Gastrocnemius medialis (tissue), 4 donors: ENCODE measurements around the gene CTDSP1. TPM values are rescaled to one million over a fixed set of nuclear protein-coding genes. Genes with fewer than 3 reads are reported as not detected.

Experiments used
- ATAC-seq, 2 donors: fragments of 150-250 bp; one replicate each; pipeline ENCODE4 v1.9.1; 2016
- DNase-seq, 2 donors: peaks; one replicate each; pipeline ENCODE4 v3.0.0-alpha.2; 2019
- H3K27ac ChIP-seq, 4 donors: fragments of 200-600 bp; sonication (generic); 1 replicate in 1 of 4; 2 replicates in 3 of 4; pipeline ENCODE4 v1.5.1; 2016 to 2018; ENCODE audit warnings: mild to moderate bottlenecking in 2 of 4, moderate library complexity in 1 of 4
- H3K27me3 ChIP-seq, 3 donors: fragments of 200-600 bp; sonication (generic) in 2 of 3; 1 replicate in 1 of 3; 2 replicates in 2 of 3; pipeline versions ENCODE4 v1.5.1 to v1.6.0; 2016 to 2019; ENCODE audit warnings: mild to moderate bottlenecking in 1 of 3, moderate library complexity in 1 of 3
- H3K36me3 ChIP-seq, 2 donors: fragments of 200-600 bp; sonication (generic) in 1 of 2; one replicate each; pipeline ENCODE4 v1.5.1; 2017 to 2018
- H3K4me1 ChIP-seq, 2 donors: fragments of 200-600 bp; sonication (generic) in 1 of 2; one replicate each; pipeline ENCODE4 v1.5.1; 2016 to 2017; ENCODE audit warnings: mild to moderate bottlenecking in 2 of 2
- H3K4me3 ChIP-seq, 4 donors: fragments of 200-600 bp; sonication (generic) in 3 of 4; 1 replicate in 1 of 4; 2 replicates in 3 of 4; pipeline ENCODE4 v1.5.1; 2016 to 2019; ENCODE audit warnings: mild to moderate bottlenecking in 2 of 4
- H3K9me3 ChIP-seq, 3 donors: fragments of 200-600 bp; sonication (generic) in 2 of 3; 1 replicate in 1 of 3; 2 replicates in 2 of 3; pipeline ENCODE4 v1.5.1; 2016 to 2019
- POLR2A ChIP-seq, 2 donors: fragments of 450-650 bp; IDR thresholded peaks; one replicate each; pipeline ENCODE4 v1.6.1; 2017; ENCODE audit warnings: antibody characterized with exemption in 2 of 2, mild to moderate bottlenecking in 2 of 2, moderate library complexity in 2 of 2
- in situ Hi-C, 4 donors: fragments of 200-750 bp; cut with MboI; loops; one replicate each; pipeline versions ENCODE4 v1.15.0 to v1.8.0; 2017; ENCODE audit warnings: low sequenced_read_pairs in 4 of 4
- intact Hi-C: fragments of 100-400 bp; cut with DNase I; formaldehyde crosslinking; loops from one replicate; pipeline ENCODE4 v1.15.1; 2023; ENCODE audit warnings: low total_unique reads
- total RNA-seq, 4 donors: library from RNA; depleted of rRNA; stranded (reverse); fragments of >200 nt; gene quantifications; one replicate each; pipeline versions ENCODE4 v1.1.0 to v1.2.3, GENCODE V29; 2016
- TF ChIP-seq, protein P1 (sequence below), 5 experiments: fragments of 450-650 bp in 3 of 5; fragments of 200-600 bp in 2 of 5; sonication (generic) in 2 of 5; IDR thresholded peaks in 4 of 5; conservative IDR thresholded peaks in 1 of 5; 1 replicate in 4 of 5; 2 replicates in 1 of 5; pipeline ENCODE4 v1.5.1; 2016 to 2019; ENCODE audit warnings: antibody characterized with exemption in 5 of 5, mild to moderate bottlenecking in 3 of 5, moderate library complexity in 3 of 5

The CTDSP1 gene
- total RNA-seq, 4 donors from 2014 or later = 46.7 to 77.4 (median 53.6) TPM

DNA sequence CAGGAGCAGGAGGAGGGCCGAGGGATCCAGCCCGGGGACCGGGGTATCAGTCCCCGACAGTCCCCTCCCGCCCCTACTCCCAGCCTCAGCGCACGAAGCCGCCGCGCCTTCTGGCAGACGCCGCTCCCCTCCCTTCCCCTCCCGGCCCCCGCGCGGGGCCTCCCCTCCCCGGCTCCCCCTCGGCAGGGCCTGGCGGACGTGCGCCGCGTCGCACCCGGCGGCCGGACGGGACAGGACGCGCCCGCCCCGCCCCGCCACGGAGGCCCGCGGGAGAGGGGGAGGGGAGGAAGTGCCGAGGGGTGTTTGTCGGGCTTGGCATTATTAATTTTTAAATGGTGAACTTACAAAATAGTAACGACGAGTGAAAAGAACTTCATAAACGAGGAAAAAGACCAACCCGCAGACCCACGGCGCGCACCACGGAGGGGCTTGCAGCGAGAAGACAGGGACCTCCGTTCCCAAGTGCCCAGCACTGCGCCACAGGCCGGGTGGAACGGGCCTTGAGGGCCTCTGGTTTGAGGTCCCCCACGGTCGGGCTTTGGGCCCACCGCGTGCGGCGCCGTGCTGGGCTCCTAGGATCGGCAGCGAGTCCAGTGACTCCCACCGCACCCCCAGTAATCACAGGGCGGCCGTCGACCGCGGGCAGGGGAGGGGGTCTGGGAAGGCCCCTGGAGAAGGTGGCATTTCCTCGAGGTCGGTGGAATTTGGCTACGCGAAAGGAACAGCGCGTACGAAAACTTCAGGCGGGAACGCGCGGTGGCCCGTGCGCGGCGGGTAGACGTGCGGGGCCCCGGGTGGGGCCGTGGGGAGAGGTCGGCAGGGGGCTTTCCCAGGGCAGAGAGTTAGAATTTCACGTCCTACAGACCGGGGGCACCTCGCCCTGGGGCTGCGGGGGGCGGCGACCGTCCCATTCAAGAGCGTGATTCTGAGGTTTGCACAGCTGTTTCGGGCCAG, 954 bp upstream of the CTDSP1 start:
- intact Hi-C loops = loop anchor here (2.0 to 10.0 kb wide), 5 partner anchors 182 to 1986 kb away; partner anchors contain the start of genes ARPC2, BCS1L, PRKAG3 and RNF25
- peaks cover 0 to 26% of the 10 kb centered on the region in 2 donors for H3K36me3 ChIP-seq
- H3K4me3 ChIP-seq = peak overlapping the region; percentile 87 to 99 (median 93)
- no peaks in the 10 kb centered on the region for H3K9me3 ChIP-seq
- in situ Hi-C loops = loop anchor here in 1 of 4 donors (10.0 kb wide), 1 partner anchor 124 kb away; the partner anchor contains the start of genes AAMP and PNKD
- H3K4me1 ChIP-seq = peaks cover 32 to 44% of the 10 kb centered on the region in 2 donors
- H3K27ac ChIP-seq = peak overlapping the region; percentile 97 to 100 (median 98)
- no peaks in the 10 kb centered on the region for H3K27me3 ChIP-seq
- TF ChIP-seq, protein P1, sequence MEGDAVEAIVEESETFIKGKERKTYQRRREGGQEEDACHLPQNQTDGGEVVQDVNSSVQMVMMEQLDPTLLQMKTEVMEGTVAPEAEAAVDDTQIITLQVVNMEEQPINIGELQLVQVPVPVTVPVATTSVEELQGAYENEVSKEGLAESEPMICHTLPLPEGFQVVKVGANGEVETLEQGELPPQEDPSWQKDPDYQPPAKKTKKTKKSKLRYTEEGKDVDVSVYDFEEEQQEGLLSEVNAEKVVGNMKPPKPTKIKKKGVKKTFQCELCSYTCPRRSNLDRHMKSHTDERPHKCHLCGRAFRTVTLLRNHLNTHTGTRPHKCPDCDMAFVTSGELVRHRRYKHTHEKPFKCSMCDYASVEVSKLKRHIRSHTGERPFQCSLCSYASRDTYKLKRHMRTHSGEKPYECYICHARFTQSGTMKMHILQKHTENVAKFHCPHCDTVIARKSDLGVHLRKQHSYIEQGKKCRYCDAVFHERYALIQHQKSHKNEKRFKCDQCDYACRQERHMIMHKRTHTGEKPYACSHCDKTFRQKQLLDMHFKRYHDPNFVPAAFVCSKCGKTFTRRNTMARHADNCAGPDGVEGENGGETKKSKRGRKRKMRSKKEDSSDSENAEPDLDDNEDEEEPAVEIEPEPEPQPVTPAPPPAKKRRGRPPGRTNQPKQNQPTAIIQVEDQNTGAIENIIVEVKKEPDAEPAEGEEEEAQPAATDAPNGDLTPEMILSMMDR (IDR thresholded peaks at IDR 0.05 in 4 of 5, conservative IDR thresholded peaks at IDR 0.05 in 1 of 5) = no peak
- TF ChIP-seq POLR2A (IDR thresholded peaks at IDR 0.05) = peak in 1 of 2 donors; percentile 10
- DNase-seq (peak; percentile 40 to 76), ATAC-seq (peak; percentile 18 to 28)

DNA sequence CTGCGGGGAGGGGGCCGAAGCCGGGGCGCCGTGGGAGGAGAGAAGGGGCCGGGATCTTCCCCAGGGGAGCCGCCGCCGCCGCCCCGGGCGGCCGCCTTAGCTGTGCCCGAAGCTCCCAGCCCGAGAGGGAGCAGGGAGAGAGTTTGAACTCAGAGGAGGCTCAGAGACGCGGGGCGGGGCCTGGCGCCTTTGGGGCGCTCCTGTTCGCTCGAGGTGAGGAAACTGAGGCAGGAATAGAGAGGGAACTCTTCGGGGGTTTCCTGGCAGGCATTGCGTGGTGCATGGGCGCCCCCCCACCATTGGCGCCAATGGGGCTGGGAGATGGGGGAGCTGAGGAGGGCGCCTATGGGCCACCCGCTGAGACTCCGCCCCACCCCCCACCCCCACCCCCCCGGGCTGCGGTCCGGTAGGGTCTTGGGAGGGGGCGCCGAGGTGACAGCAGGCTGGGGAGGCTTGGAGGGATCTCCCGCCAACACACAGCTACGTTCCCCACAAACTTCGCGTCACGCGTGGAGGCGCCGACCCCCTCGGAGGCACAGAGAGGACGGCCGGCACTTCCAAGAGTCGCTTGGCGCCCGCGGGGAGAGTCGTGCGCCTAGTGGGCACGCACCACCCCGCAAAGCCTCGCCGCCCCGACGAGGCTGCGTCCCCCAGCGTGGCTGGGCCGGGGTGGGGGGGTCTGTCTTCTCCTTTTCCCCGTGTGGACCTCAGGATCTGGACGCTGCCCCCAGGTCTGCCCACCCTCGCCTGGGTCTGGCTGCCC, 680 bp downstream of the CTDSP1 start:
- intact Hi-C loops (no loop called here), in situ Hi-C loops (loop anchor here (25.0 kb wide), 2 partner anchors 262 to 287 kb away; partner anchors contain the start of genes BCS1L (in 2 of the 4), RNF25 (in 2 of the 4), STK36 (in 2 of the 4) and ZNF142 (in 2 of the 4))
- ATAC-seq (peak in 1 of 2 donors; percentile 3), DNase-seq (no peak)
- Histone ChIP-seq H3K27ac (peak overlapping the region; percentile 97 to 100 (median 98)), H3K9me3 (no peaks in the 10 kb centered on the region), H3K4me3 (peak overlapping the region; percentile 76 to 99 (median 93)), H3K4me1 (peaks cover 38 to 48% of the 10 kb centered on the region in 2 donors), H3K27me3 (no peaks in the 10 kb centered on the region), H3K36me3 (peaks cover 0 to 40% of the 10 kb centered on the region in 2 donors)
- TF ChIP-seq, protein P1 (IDR thresholded peaks at IDR 0.05 in 4 of 5, conservative IDR thresholded peaks at IDR 0.05 in 1 of 5) = no peak
- no peak for TF ChIP-seq POLR2A (IDR thresholded peaks at IDR 0.05)

DNA sequence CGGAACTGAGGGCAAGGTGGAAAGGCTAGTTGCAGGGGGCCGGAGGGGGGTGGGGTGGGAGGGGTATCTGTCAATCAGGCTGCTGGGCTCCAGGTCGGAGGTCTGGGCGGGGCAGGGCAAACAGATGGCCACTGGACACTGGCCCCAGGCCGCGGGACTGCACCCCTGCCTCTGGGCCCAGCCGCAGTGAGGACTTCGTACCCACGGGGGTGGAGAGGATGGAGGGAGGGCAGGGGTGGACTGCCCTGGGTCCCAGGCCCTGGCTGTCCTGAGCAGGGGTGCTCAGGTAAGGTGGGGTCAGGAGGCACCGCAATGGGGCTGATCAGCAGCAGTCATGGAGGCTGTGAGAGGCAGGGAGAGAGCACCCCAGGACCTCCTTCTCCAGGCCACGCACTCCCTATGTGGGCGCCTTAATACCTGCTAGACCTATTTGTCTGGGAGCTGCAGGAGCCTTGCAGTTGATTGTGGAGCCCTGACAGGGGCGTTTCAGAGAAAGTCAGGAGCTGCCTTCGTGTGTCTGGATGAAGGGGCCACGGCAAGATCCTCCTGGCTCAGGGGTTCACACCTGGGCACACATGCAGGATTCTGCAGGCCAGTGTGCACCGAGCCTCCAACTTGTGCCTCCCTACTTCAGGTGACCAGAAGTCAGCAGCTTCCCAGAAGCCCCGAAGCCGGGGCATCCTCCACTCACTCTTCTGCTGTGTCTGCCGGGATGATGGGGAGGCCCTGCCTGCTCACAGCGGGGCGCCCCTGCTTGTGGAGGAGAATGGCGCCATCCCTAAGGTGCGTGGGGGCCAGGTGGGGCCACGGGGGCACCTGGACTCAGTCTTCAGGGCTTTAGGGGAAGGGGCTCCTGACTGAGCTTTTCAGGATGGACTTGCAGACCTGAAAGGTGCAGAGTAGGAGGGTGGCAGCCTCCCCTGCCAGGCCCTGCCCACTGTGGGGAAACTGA, 1.5 kb downstream of the CTDSP1 start:
- H3K9me3 ChIP-seq = no peaks in the 10 kb centered on the region
- ATAC-seq (no peak), DNase-seq (no peak)
- no peaks in the 10 kb centered on the region for H3K27me3 ChIP-seq
- TF ChIP-seq POLR2A (IDR thresholded peaks at IDR 0.05) = no peak
- intact Hi-C loops (no loop called here), in situ Hi-C loops (loop anchor here (25.0 kb wide), 2 partner anchors 261 to 286 kb away; partner anchors contain the start of genes BCS1L (in 2 of the 4), RNF25 (in 2 of the 4), STK36 (in 2 of the 4) and ZNF142 (in 2 of the 4))
- H3K4me1 ChIP-seq = peaks cover 45 to 55% of the 10 kb centered on the region in 2 donors
- peak overlapping the region; percentile 76 to 99 (median 93) for H3K4me3 ChIP-seq
- H3K27ac ChIP-seq = peak overlapping the region; percentile 97 to 100 (median 98)
- H3K36me3 ChIP-seq = peaks cover 0 to 40% of the 10 kb centered on the region in 2 donors

DNA sequence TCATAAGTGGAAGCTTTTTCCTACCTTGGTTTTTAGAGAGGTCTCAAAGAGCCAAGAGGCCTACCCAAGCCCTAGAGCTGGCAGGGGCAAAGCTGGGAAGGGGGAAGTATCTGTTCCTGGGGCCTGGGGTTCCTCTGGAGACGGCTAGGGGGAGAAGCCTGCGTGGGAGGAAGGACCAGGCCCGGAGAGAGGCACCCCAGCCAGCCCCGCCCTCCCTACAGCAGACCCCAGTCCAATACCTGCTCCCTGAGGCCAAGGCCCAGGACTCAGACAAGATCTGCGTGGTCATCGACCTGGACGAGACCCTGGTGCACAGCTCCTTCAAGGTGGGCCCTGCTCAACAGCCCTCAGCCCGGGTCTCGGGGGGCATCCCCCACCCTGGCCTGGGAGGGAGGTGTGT, 2.2 kb downstream of the CTDSP1 start:
- TF ChIP-seq, protein P1 (IDR thresholded peaks at IDR 0.05 in 4 of 5, conservative IDR thresholded peaks at IDR 0.05 in 1 of 5) = no peak
- no peak for TF ChIP-seq POLR2A (IDR thresholded peaks at IDR 0.05)
- ATAC-seq = no peak
- Histone ChIP-seq H3K4me3 (peak overlapping the region in 3 of 4 donors; percentile 76 to 99 (median 92)), H3K27me3 (no peaks in the 10 kb centered on the region), H3K27ac (peak overlapping the region; percentile 97 to 100 (median 98)), H3K4me1 (peaks cover 44 to 54% of the 10 kb centered on the region in 2 donors), H3K9me3 (no peaks in the 10 kb centered on the region), H3K36me3 (peaks cover 0 to 40% of the 10 kb centered on the region in 2 donors)
- DNase-seq = no peak
- intact Hi-C loops = no loop called here
- in situ Hi-C loops = loop anchor here (25.0 kb wide), 2 partner anchors 260 to 285 kb away; partner anchors contain the start of genes BCS1L (in 2 of the 4), RNF25 (in 2 of the 4), STK36 (in 2 of the 4) and ZNF142 (in 2 of the 4)
